Colonic mucosa (tissue), 4 donors: Measurements from ENCODE around the gene CBLC. TPM values are rescaled to one million over a fixed set of nuclear protein-coding genes. Genes with fewer than 3 reads are reported as not detected.

Source experiments
- DNase-seq: peaks from one replicate; pipeline ENCODE4 v3.0.0-alpha.2; 2020
- H3K27ac ChIP-seq: fragments of 200-600 bp; one replicate; pipeline ENCODE4 v1.8.0; 2021
- H3K27me3 ChIP-seq: fragments of 200-600 bp; one replicate; pipeline ENCODE4 v1.8.0; 2021
- H3K36me3 ChIP-seq: fragments of 200-600 bp; one replicate; pipeline ENCODE4 v1.8.0; 2021
- H3K4me1 ChIP-seq: fragments of 200-600 bp; one replicate; pipeline ENCODE4 v1.8.0; 2021; ENCODE audit warnings: mild to moderate bottlenecking
- H3K4me3 ChIP-seq: fragments of 200-600 bp; one replicate; pipeline ENCODE4 v1.8.0; 2021
- H3K9ac ChIP-seq, 2 donors: one replicate each; pipeline ENCODE4 v1.7.0; 2013; ENCODE audit warnings: control low read depth in 2 of 2, low read depth in 2 of 2, low read length in 2 of 2
- H3K9me3 ChIP-seq: fragments of 200-600 bp; one replicate; pipeline ENCODE4 v1.8.0; 2021
- CTCF ChIP-seq: fragments of 200-600 bp; IDR thresholded peaks from one replicate; pipeline ENCODE4 v1.8.0; 2022; ENCODE audit warnings: antibody characterized with exemption, mild to moderate bottlenecking
- intact Hi-C: fragments of 100-400 bp; cut with DNase I; formaldehyde crosslinking; loops from one replicate; pipeline ENCODE4 v1.14.1; 2022
- total RNA-seq, 2 donors: library from RNA; stranded (reverse); fragmentation: NEBNext Ultra II Directional in 1 of 2; extraction: Animal tissue kit (Norgen Biotek cat#: 25700) in 1 of 2; gene quantifications; one replicate each; pipeline ENCODE4 v1.2.1, GENCODE V29; 2021
- donor health status: healthy.
- donor health status: DM: no; HTN: no; CAD: no.
- donor health status: DM: no; HTN: no; CAD: no.

Gene CBLC
- total RNA-seq, 2 donors from 2014 or later, result 65.6 to 78.0 TPM

GRCh38 chr19:44785993-44786392 is 8.3 kb downstream of the CBLC start:
- no peak for TF ChIP-seq CTCF
- DNase-seq, result no peak
- Histone ChIP-seq H3K4me3 (no peak overlapping the region), H3K27me3 (no peaks in the 10 kb centered on the region), H3K9me3 (no peaks in the 10 kb centered on the region), H3K9ac (no peak overlapping the region), H3K36me3 (no peaks in the 10 kb centered on the region), H3K27ac (no peak overlapping the region), H3K4me1 (no peaks in the 10 kb centered on the region)
- intact Hi-C loops, result no loop called here

- Histone ChIP-seq H3K4me1 (no peaks in the 10 kb centered on the region), H3K27ac (no peak overlapping the region), H3K27me3 (no peaks in the 10 kb centered on the region), H3K36me3 (peaks cover 4% of the 10 kb centered on the region), H3K9me3 (no peaks in the 10 kb centered on the region), H3K4me3 (no peak overlapping the region), H3K9ac (no peak overlapping the region)
- intact Hi-C loops, result no loop called here
- no peak for DNase-seq
- TF ChIP-seq CTCF, result no peak
Observed at GRCh38 chr19:44788971-44789370, 11.3 kb downstream of the CBLC start.

GRCh38 chr19:44789943-44790483 is 12.3 kb downstream of the CBLC start:
- Histone ChIP-seq H3K27me3 (no peaks in the 10 kb centered on the region), H3K4me1 (no peaks in the 10 kb centered on the region), H3K27ac (no peak overlapping the region), H3K9me3 (no peaks in the 10 kb centered on the region), H3K4me3 (no peak overlapping the region), H3K9ac (no peak overlapping the region), H3K36me3 (peaks cover 4% of the 10 kb centered on the region)
- no peak for TF ChIP-seq CTCF
- DNase-seq, result no peak
- intact Hi-C loops, result no loop called here

GRCh38 chr19:44792281-44792680 is 14.6 kb downstream of the CBLC start:
- H3K4me3 ChIP-seq, result no peak overlapping the region
- intact Hi-C loops, result no loop called here

DNA sequence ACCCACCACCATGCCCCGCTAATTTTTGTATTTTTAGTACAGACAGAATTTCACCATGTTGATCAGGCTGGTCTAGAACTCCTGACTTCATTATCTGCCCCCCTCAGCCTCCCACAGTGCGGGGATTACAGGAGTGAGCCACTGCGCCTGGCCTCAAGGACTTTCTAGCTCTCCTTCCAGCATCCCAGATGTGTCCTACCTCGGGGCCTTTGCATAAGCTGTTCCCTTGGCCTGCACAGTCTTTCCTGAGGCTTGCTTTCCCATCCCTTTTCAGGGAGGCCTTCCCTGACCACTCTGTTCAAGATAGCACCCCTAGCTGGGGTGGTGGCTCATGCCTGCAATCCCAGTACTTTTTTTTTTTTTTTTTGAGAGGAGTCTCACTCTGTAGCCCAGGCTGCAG is 16.9 kb downstream of the CBLC start:
- no peak for TF ChIP-seq CTCF
- Histone ChIP-seq H3K27me3 (no peaks in the 10 kb centered on the region), H3K9me3 (no peaks in the 10 kb centered on the region), H3K4me1 (no peaks in the 10 kb centered on the region), H3K27ac (no peak overlapping the region), H3K4me3 (no peak overlapping the region), H3K9ac (no peak overlapping the region), H3K36me3 (peaks cover 4% of the 10 kb centered on the region)
- intact Hi-C loops, result no loop called here
- no peak for DNase-seq

More at GRCh38 chr19:44792281-44792680, 14.6 kb downstream of the CBLC start:
- no peak overlapping the region for H3K27ac ChIP-seq
- H3K9me3 ChIP-seq, result no peaks in the 10 kb centered on the region
- no peaks in the 10 kb centered on the region for H3K27me3 ChIP-seq
- DNase-seq, result no peak
- TF ChIP-seq CTCF, result no peak
- peaks cover 4% of the 10 kb centered on the region for H3K36me3 ChIP-seq
- no peaks in the 10 kb centered on the region for H3K4me1 ChIP-seq
- H3K9ac ChIP-seq, result no peak overlapping the region
